Activated B cell treated with CpG ODN at 0.5 μM for 24 hours (primary cell): ENCODE data around the gene PHEX. TPM values are rescaled to one million over a fixed set of nuclear protein-coding genes. Genes with fewer than 3 reads are reported as not detected.
A peak's percentile ranks its signal among the peaks of the same experiment; 100 is the strongest.

Experiments used
- ATAC-seq: fragments of 200-7000 bp; cut with Tn5 transposase; one replicate; pipeline ENCODE4 v1.10.0; 2021; ENCODE audit warnings: low read depth, mild to moderate bottlenecking, moderate library complexity
- CTCF ChIA-PET: fragments of 350-600 bp; sonication (Branson Sonifier 250); formaldehyde crosslinking; loops from one replicate; lab custom pipeline; 2021; ENCODE audit warnings: antibody characterized with exemption; lab: Charles Lee
- POLR2A ChIA-PET: fragments of 350-600 bp; sonication (Branson Sonifier 250); formaldehyde crosslinking; loops from one replicate; lab custom pipeline; 2021; ENCODE audit warnings: antibody characterized with exemption; lab: Charles Lee
- DNase-seq: peaks from one replicate; pipeline ENCODE4 v3.0.0; 2022
- H3K27ac Mint-ChIP-seq: one replicate; pipeline ENCODE4 v1.8.0; 2020; ENCODE audit warnings: mixed read lengths
- H3K27me3 Mint-ChIP-seq: one replicate; pipeline ENCODE4 v1.8.0; 2021; ENCODE audit warnings: mixed read lengths
- H3K36me3 Mint-ChIP-seq: one replicate; pipeline ENCODE4 v1.8.0; 2021; ENCODE audit warnings: low read depth, mixed read lengths
- H3K4me1 Mint-ChIP-seq: one replicate; pipeline ENCODE4 v1.8.0; 2021; ENCODE audit warnings: mixed read lengths
- H3K4me3 Mint-ChIP-seq: one replicate; pipeline ENCODE4 v1.8.0; 2020; ENCODE audit warnings: mild to moderate bottlenecking, mixed read lengths
- H3K9me3 Mint-ChIP-seq: one replicate; pipeline ENCODE4 v1.8.0; 2020; ENCODE audit warnings: mixed read lengths
- intact Hi-C: fragments of 100-400 bp; cut with micrococcal nuclease; formaldehyde crosslinking; loops from one replicate; pipeline ENCODE4 v1.15.1; 2024
- total RNA-seq: library from RNA; stranded (reverse); gene quantifications from 2 replicates; pipeline ENCODE4 v1.2.3, GENCODE V29; 2022
- TF ChIP-seq, protein P1 (sequence below): fragments of 200-600 bp; IDR thresholded peaks from one replicate; pipeline ENCODE4 v1.8.0; 2022; ENCODE audit warnings: antibody characterized with exemption, mild to moderate bottlenecking

Gene PHEX
- total RNA-seq, 1 donor from 2014 or later = 0.27 TPM

DNA sequence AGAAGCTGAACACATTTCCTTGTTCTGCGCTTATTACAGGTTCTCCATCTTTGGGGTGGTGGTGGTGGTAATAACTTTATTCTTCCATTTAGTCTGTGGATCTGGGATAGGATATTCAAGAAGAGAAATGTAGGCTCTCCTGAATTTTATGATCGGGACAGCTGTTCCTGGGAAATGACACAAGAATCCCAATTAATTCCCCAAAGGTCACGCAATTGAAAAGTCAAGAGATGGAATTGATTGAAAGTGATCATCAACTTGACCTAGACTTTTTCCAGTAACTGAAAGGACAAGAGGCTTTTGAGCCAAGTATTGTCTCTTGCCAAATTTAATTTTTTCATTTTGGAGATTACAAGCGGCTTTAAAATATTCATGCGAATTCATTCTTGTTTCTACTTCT is 141.8 kb downstream of the PHEX start:
- no peak overlapping the region for H3K4me3 Mint-ChIP-seq
- no peaks in the 10 kb centered on the region for H3K27me3 Mint-ChIP-seq
- H3K4me1 Mint-ChIP-seq = no peaks in the 10 kb centered on the region
- DNase-seq (no peak), ATAC-seq (no peak)
- TF ChIP-seq, protein P1, sequence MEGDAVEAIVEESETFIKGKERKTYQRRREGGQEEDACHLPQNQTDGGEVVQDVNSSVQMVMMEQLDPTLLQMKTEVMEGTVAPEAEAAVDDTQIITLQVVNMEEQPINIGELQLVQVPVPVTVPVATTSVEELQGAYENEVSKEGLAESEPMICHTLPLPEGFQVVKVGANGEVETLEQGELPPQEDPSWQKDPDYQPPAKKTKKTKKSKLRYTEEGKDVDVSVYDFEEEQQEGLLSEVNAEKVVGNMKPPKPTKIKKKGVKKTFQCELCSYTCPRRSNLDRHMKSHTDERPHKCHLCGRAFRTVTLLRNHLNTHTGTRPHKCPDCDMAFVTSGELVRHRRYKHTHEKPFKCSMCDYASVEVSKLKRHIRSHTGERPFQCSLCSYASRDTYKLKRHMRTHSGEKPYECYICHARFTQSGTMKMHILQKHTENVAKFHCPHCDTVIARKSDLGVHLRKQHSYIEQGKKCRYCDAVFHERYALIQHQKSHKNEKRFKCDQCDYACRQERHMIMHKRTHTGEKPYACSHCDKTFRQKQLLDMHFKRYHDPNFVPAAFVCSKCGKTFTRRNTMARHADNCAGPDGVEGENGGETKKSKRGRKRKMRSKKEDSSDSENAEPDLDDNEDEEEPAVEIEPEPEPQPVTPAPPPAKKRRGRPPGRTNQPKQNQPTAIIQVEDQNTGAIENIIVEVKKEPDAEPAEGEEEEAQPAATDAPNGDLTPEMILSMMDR = no peak
- no peak overlapping the region for H3K27ac Mint-ChIP-seq
- ChIA-PET POLR2A (no interaction called here), CTCF (no interaction called here)
- no peaks in the 10 kb centered on the region for H3K9me3 Mint-ChIP-seq
- intact Hi-C loops = no loop called here
- no peaks in the 10 kb centered on the region for H3K36me3 Mint-ChIP-seq

GRCh38 chrX:22177950-22178515 is 145.9 kb downstream of the PHEX start:
- CTCF ChIA-PET = no interaction called here
- H3K4me1 Mint-ChIP-seq = no peaks in the 10 kb centered on the region
- peaks cover 4% of the 10 kb centered on the region for H3K9me3 Mint-ChIP-seq
- no peaks in the 10 kb centered on the region for H3K36me3 Mint-ChIP-seq
- no peaks in the 10 kb centered on the region for H3K27me3 Mint-ChIP-seq
- no peak overlapping the region for H3K27ac Mint-ChIP-seq
- ATAC-seq (no peak), DNase-seq (no peak)
- POLR2A ChIA-PET = no interaction called here
- H3K4me3 Mint-ChIP-seq = no peak overlapping the region
- TF ChIP-seq, protein P1 = no peak
- intact Hi-C loops = no loop called here

DNA sequence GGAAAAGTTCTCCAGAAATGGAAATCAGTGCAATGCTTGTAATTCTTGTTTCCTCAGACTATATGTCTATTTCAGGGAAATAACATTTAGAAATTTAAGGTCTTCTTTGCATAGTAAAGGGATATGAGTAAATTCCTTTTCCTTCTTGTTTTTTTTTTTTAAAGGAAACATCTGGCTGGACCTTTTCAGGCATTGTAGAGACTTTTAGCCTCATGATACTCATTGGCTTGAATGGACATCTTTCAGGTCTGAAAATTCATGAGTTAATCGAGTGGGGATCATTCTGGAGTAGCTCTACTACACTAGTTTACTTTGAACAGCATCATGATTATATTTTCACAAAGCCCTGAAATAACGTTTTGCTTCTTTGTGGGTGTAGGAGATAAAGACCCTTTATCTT is 152.0 kb downstream of the PHEX start:
- peaks cover 4% of the 10 kb centered on the region for H3K27me3 Mint-ChIP-seq
- DNase-seq (no peak), ATAC-seq (no peak)
- no peak overlapping the region for H3K27ac Mint-ChIP-seq
- H3K36me3 Mint-ChIP-seq = no peaks in the 10 kb centered on the region
- intact Hi-C loops = no loop called here
- ChIA-PET CTCF (no interaction called here), POLR2A (no interaction called here)
- H3K4me1 Mint-ChIP-seq = no peaks in the 10 kb centered on the region
- no peak overlapping the region for H3K4me3 Mint-ChIP-seq
- H3K9me3 Mint-ChIP-seq = peaks cover 4% of the 10 kb centered on the region
- TF ChIP-seq, protein P1 = no peak

- Mint-ChIP-seq H3K4me3 (no peak overlapping the region), H3K27ac (no peak overlapping the region), H3K4me1 (no peaks in the 10 kb centered on the region), H3K27me3 (peaks cover 4% of the 10 kb centered on the region), H3K9me3 (no peaks in the 10 kb centered on the region), H3K36me3 (no peaks in the 10 kb centered on the region)
- ChIA-PET POLR2A (no interaction called here), CTCF (interaction anchor here (2.0 kb wide), 1 partner anchor 201 kb away, joined by 6 read pairs; no protein-coding TSS in a partner anchor)
- DNase-seq = no peak
- TF ChIP-seq, protein P1 = no peak
- intact Hi-C loops = no loop called here
- no peak for ATAC-seq
Observed at GRCh38 chrX:22186165-22186564, 154.0 kb downstream of the PHEX start.

DNA sequence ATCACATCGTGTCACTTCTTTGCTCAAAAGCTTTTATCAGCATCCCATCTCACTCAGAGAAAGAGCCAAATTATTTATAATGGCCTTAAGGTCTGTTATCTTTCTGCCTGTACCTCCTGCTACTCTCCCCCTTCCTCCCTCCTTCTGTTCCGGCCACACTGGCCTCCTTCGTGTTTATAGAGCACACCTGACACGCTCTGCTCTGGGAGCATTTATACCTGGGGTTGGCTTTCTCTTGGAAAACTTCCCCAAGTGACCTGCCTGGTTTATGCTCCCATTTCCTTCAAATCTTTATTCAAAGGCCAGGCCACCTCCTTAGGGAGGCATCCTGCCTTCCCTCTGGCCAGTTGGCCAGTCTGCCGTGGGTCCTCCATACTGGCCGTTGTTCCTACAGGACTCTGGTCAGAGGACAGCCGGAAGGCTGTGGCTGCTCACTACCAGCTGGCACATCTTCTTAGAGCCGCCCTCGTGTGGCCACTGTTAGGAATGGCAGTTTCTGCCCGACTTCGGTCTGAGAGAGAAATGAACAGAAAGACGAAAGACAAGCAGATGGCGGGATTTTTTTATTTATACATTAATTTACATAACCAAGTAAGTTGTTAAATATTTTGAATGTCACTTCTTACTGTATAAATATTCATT is 160.4 kb downstream of the PHEX start:
- no peaks in the 10 kb centered on the region for H3K9me3 Mint-ChIP-seq
- CTCF ChIA-PET = interaction anchor here (1.0 to 2.1 kb wide), 3 partner anchors 57 to 209 kb away, joined by 4 to 18 read pairs (median 5); no protein-coding TSS in a partner anchor
- TF ChIP-seq, protein P1 = no peak

More for the DNA sequence above, 160.4 kb downstream of the PHEX start:
- H3K27me3 Mint-ChIP-seq = no peaks in the 10 kb centered on the region
- ATAC-seq (peak; percentile 83), DNase-seq (peak; percentile 20)
- no peak overlapping the region for H3K4me3 Mint-ChIP-seq
- H3K27ac Mint-ChIP-seq = no peak overlapping the region
- intact Hi-C loops = loop anchor here (1.0 to 10.0 kb wide), 9 partner anchors 56 to 1658 kb away; partner anchors contain the start of gene MBTPS2
- POLR2A ChIA-PET = no interaction called here
- peaks cover 16% of the 10 kb centered on the region for H3K4me1 Mint-ChIP-seq
- H3K36me3 Mint-ChIP-seq = no peaks in the 10 kb centered on the region
